Thymus (tissue), 11 donors: ENCODE data around the gene ZMYND11. TPM values are rescaled to one million over a fixed set of nuclear protein-coding genes. Genes with fewer than 3 reads are reported as not detected.

Source experiments
- DNase-seq, 9 donors: peaks; one replicate each; pipeline ENCODE4 v3.0.0-alpha.2; 2013; ENCODE audit warnings: low spot score in 9 of 9, low read depth in 6 of 9, missing footprints in 1 of 9
- H3K27ac ChIP-seq, 2 donors: one replicate each; pipeline ENCODE4 v1.5.1; 2013; ENCODE audit warnings: control low read depth in 1 of 2, low read depth in 1 of 2, low read length in 1 of 2, mild to moderate bottlenecking in 1 of 2, moderate library complexity in 1 of 2
- H3K27me3 ChIP-seq, 2 donors: one replicate each; pipeline ENCODE4 v1.5.1; 2013; ENCODE audit warnings: low read length in 1 of 2; ENCODE audit not compliant: control insufficient read depth in 2 of 2, insufficient read depth in 1 of 2
- H3K36me3 ChIP-seq, 2 donors: one replicate each; pipeline ENCODE4 v1.5.1; 2013; ENCODE audit warnings: low read length in 1 of 2, mild to moderate bottlenecking in 1 of 2, moderate library complexity in 1 of 2; ENCODE audit not compliant: control insufficient read depth in 2 of 2, insufficient read depth in 2 of 2
- H3K4me1 ChIP-seq, 2 donors: one replicate each; pipeline ENCODE4 v1.5.1; 2013; ENCODE audit warnings: low read length in 2 of 2; ENCODE audit not compliant: control insufficient read depth in 2 of 2, insufficient read depth in 2 of 2
- H3K4me3 ChIP-seq, 2 donors: one replicate each; pipeline ENCODE4 v1.5.1; 2013; ENCODE audit warnings: low read length in 2 of 2, control low read depth in 1 of 2, mild to moderate bottlenecking in 1 of 2
- H3K9me3 ChIP-seq, 2 donors: one replicate each; pipeline ENCODE4 v1.5.1; 2013; ENCODE audit warnings: low read length in 1 of 2, mild to moderate bottlenecking in 1 of 2; ENCODE audit not compliant: control insufficient read depth in 2 of 2, insufficient read depth in 1 of 2
- WGBS: extraction: QIAGEN DNeasy Blood & Tissue Kit; methylation state at CpG from one replicate; pipeline ENCODE4 v1.1.7; 2013; 5-methylcytosine and 5-hydroxymethylcytosine counted together
- polyA plus RNA-seq: library from polyadenylated mRNA; stranded (reverse); fragments of 200-250 nt; gene quantifications from one replicate; pipeline ENCODE4 v1.2.3, GENCODE V29; 2013
- total RNA-seq: library from RNA; stranded (reverse); fragments of 120-200 nt; gene quantifications from one replicate; pipeline ENCODE4 v1.2.4, GENCODE V29; 2013
- donor health status: healthy.

The ZMYND11 gene
- total and polyA plus RNA-seq, 2 donors: 30.9 to 45.0 TPM

- no peak overlapping the region for H3K4me3 ChIP-seq
- H3K27ac ChIP-seq: no peak overlapping the region
- WGBS: 95% methylated on average over 2 of the region's 2 CpGs
- peaks cover 3 to 8% of the 10 kb centered on the region in 2 donors for H3K9me3 ChIP-seq
- H3K36me3 ChIP-seq: no peaks in the 10 kb centered on the region
- no peaks in the 10 kb centered on the region for H3K27me3 ChIP-seq
- no peak for DNase-seq
- no peaks in the 10 kb centered on the region for H3K4me1 ChIP-seq
Measured at GRCh38 chr10:92846-93245, 42.4 kb upstream of the ZMYND11 start.

DNA sequence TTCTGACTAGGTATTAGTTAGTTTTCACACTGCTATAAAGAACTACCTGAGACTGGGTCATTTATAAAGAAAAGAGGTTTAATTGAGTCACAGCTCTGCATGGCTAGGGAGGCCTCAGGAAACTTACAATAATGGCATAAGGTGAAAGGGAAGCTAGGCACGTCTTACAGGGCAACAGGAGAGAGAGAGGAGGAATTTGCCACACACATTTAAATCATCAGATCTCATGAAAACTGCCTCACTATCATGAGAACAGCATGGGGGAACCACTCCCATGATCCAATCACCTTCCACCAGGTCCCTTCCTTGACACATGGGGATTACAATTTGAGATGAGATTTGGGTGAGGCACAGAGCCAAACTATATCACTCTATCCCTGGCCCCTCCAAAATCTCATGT is 40.6 kb upstream of the ZMYND11 start:
- H3K36me3 ChIP-seq: no peaks in the 10 kb centered on the region
- peaks cover 3 to 8% of the 10 kb centered on the region in 2 donors for H3K9me3 ChIP-seq
- H3K4me1 ChIP-seq: no peaks in the 10 kb centered on the region
- no peak for DNase-seq
- WGBS: 29% methylated on average over 1 of the region's 1 CpG
- no peak overlapping the region for H3K4me3 ChIP-seq
- no peaks in the 10 kb centered on the region for H3K27me3 ChIP-seq
- H3K27ac ChIP-seq: no peak overlapping the region

DNA sequence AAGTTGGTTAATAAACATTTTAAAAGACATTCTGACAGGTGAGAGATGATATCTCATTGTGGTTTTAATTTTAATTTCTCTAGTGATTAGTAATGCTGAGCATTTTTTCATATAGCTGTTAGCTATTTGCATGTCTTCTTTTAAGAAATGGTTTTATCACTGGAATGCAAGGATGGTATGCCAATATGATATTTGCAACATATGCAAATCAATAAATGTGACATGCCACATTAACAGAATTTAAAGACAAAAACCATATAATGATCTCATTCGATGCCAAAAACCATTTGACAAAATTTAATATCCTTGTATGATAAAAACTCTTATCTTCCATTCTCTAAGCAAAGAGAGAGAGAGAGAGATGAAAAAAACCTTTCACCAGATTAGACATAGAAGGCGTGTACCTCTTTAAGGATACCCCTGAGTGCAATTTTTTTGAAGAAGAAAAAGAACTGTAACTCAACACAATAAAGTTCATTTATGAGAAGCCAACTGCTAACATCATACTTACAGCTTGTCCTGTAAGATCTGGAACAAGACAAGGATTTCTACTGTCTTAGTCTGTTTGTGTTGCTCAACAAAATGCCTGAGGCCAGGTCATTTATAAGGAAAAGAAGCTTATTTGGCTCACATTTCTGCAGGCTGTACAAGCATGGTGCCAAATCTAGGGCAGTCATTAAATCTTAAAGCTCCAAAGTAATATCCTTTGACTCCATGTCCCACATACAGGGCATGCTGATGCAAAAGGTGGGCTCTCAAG is 39.7 kb upstream of the ZMYND11 start:
- no peak overlapping the region for H3K27ac ChIP-seq
- peaks cover 3 to 8% of the 10 kb centered on the region in 2 donors for H3K9me3 ChIP-seq
- no peaks in the 10 kb centered on the region for H3K27me3 ChIP-seq
- DNase-seq: no peak
- WGBS: 75% methylated on average over 2 of the region's 2 CpGs
- no peak overlapping the region for H3K4me3 ChIP-seq
- no peaks in the 10 kb centered on the region for H3K36me3 ChIP-seq
- H3K4me1 ChIP-seq: no peaks in the 10 kb centered on the region

- WGBS: 12% methylated on average over 1 of the region's 1 CpG
- H3K27me3 ChIP-seq: no peaks in the 10 kb centered on the region
- peaks cover 2 to 8% of the 10 kb centered on the region in 2 donors for H3K9me3 ChIP-seq
- H3K27ac ChIP-seq: no peak overlapping the region
- H3K4me3 ChIP-seq: no peak overlapping the region
- no peak for DNase-seq
- no peaks in the 10 kb centered on the region for H3K36me3 ChIP-seq
- no peaks in the 10 kb centered on the region for H3K4me1 ChIP-seq
Measured at GRCh38 chr10:96466-96865, 38.8 kb upstream of the ZMYND11 start.

DNA sequence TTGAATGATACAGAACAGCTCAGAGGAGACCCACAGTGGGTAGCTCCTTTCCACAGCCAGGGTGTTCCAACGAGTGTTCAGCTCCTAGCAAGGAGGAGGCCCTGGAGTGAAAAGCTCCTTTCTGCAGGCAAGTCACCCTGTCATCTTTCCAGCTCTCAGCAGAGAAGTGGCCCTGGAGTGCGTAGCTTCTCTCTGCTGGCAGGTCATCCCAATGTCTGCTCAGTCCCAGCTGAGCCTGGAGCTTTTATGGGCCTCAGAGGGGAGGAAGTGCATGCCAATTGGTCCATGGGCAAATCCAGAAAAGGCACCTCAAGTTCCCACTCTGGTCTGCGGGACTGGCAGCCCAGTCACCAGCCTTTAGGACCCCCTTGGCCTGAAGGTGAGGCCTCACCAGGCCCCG is 30.8 kb upstream of the ZMYND11 start:
- H3K36me3 ChIP-seq: no peaks in the 10 kb centered on the region
- no peak overlapping the region for H3K4me3 ChIP-seq
- peaks cover 0 to 23% of the 10 kb centered on the region in 2 donors for H3K9me3 ChIP-seq
- 98% methylated on average over 4 of the region's 4 CpGs for WGBS
- H3K4me1 ChIP-seq: no peaks in the 10 kb centered on the region
- no peak for DNase-seq
- no peak overlapping the region for H3K27ac ChIP-seq
- H3K27me3 ChIP-seq: no peaks in the 10 kb centered on the region

DNA sequence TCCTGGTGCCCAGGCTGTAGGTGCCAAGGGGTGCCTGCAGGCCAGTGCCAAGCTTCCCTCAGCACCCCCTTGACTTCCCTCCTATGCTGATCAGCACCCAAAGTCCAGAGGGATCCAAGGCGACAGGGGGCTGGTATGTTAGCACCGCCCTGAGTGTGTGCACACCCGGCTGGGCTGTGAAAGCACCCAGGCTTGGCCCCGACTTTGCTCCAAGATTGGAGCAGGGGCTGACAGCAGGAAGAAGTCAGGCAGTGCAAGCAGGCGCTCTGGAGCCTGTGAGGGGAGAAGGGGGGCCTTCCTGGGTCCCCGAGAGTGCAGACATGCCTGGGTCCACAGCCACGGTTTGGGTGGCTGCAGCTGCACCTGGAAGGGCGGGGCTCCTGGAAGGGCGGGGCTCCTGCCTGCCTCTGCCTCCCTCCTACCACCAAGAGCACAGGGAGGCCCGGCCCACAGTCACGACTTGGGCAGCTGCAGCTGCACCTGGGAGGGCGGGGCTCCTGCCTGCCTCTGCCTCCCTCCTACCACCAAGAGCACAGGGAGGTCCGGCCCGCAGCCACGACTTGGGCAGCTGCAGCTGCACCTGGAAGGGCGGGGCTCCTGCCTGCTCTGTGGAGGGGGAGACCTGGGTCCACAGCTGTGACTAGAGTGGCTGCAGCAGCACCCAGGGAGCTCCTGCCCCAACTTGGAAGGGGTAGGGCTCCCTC is 30.2 kb upstream of the ZMYND11 start:
- no peaks in the 10 kb centered on the region for H3K4me1 ChIP-seq
- no peaks in the 10 kb centered on the region for H3K36me3 ChIP-seq
- H3K27me3 ChIP-seq: no peaks in the 10 kb centered on the region
- no peak for DNase-seq
- peaks cover 0 to 23% of the 10 kb centered on the region in 2 donors for H3K9me3 ChIP-seq
- WGBS: 92% methylated on average over 16 of the region's 16 CpGs
- H3K27ac ChIP-seq: no peak overlapping the region
- no peak overlapping the region for H3K4me3 ChIP-seq

GRCh38 chr10:105806-106205 is 29.4 kb upstream of the ZMYND11 start:
- H3K27ac ChIP-seq: no peak overlapping the region
- no peaks in the 10 kb centered on the region for H3K27me3 ChIP-seq
- no peak for DNase-seq
- H3K9me3 ChIP-seq: peaks cover 0 to 23% of the 10 kb centered on the region in 2 donors
- no peaks in the 10 kb centered on the region for H3K4me1 ChIP-seq
- WGBS: 98% methylated on average over 4 of the region's 4 CpGs
- no peak overlapping the region for H3K4me3 ChIP-seq
- H3K36me3 ChIP-seq: no peaks in the 10 kb centered on the region

- H3K9me3 ChIP-seq: peaks cover 0 to 23% of the 10 kb centered on the region in 2 donors
- H3K27me3 ChIP-seq: no peaks in the 10 kb centered on the region
- no peak overlapping the region for H3K4me3 ChIP-seq
- no peak for DNase-seq
- 73% methylated on average over 6 of the region's 6 CpGs for WGBS
- H3K27ac ChIP-seq: no peak overlapping the region
- no peaks in the 10 kb centered on the region for H3K36me3 ChIP-seq
- H3K4me1 ChIP-seq: no peaks in the 10 kb centered on the region
Measured at GRCh38 chr10:106740-107139, 28.5 kb upstream of the ZMYND11 start.

GRCh38 chr10:112246-112645 is 23.0 kb upstream of the ZMYND11 start:
- no peaks in the 10 kb centered on the region for H3K9me3 ChIP-seq
- H3K27ac ChIP-seq: no peak overlapping the region
- no peaks in the 10 kb centered on the region for H3K36me3 ChIP-seq
- H3K4me3 ChIP-seq: no peak overlapping the region
- WGBS: 74% methylated on average over 3 of the region's 3 CpGs
- no peak for DNase-seq
- no peaks in the 10 kb centered on the region for H3K4me1 ChIP-seq
- no peaks in the 10 kb centered on the region for H3K27me3 ChIP-seq
